NCI-H1048 (cell line): Measurements from ENCODE around the gene CPHXL.

Experiments used
- DNase-seq: peaks from one replicate; lab custom pipeline; 2025; lab: John Stamatoyannopoulos, UW

The CPHXL gene

GRCh38 chr16:75726390-75726789, at the start of gene CPHXL:
Gene CPHXL (minus strand): TSS chr16:75726490. CDS start chr16:75726442, 48 bp downstream.
- DNase-seq: no peak

GRCh38 chr16:75774197-75774596, 47.9 kb upstream of the CPHXL start:
- DNase-seq: no peak

- DNase-seq: no peak
Observed at GRCh38 chr16:75770051-75770450, 43.8 kb upstream of the CPHXL start.

GRCh38 chr16:75764154-75764768, 38.0 kb upstream of the CPHXL start:
- no peak for DNase-seq

- no peak for DNase-seq
Observed at GRCh38 chr16:75763204-75763603, 36.9 kb upstream of the CPHXL start.

- DNase-seq: no peak
Observed at GRCh38 chr16:75762746-75763145, 36.5 kb upstream of the CPHXL start.

GRCh38 chr16:75761108-75761507, 34.8 kb upstream of the CPHXL start:
- DNase-seq: no peak

GRCh38 chr16:75760018-75760519, 33.8 kb upstream of the CPHXL start:
- no peak for DNase-seq

- no peak for DNase-seq
Observed at GRCh38 chr16:75758215-75758614, 31.9 kb upstream of the CPHXL start.

GRCh38 chr16:75754141-75754540, 27.9 kb upstream of the CPHXL start:
- no peak for DNase-seq

- no peak for DNase-seq
Observed at GRCh38 chr16:75750528-75750927, 24.2 kb upstream of the CPHXL start.

GRCh38 chr16:75746359-75746758, 20.1 kb upstream of the CPHXL start:
- no peak for DNase-seq

- DNase-seq: no peak
Observed at GRCh38 chr16:75745823-75746222, 19.5 kb upstream of the CPHXL start.

GRCh38 chr16:75745242-75745641, 19.0 kb upstream of the CPHXL start:
- DNase-seq: no peak

GRCh38 chr16:75742424-75743047, 16.2 kb upstream of the CPHXL start:
- DNase-seq: no peak

GRCh38 chr16:75733305-75734211, 7.3 kb upstream of the CPHXL start:
- no peak for DNase-seq

GRCh38 chr16:75732871-75733270, 6.6 kb upstream of the CPHXL start:
- DNase-seq: no peak

GRCh38 chr16:75727221-75727620, 931 bp upstream of the CPHXL start:
- no peak for DNase-seq

GRCh38 chr16:75718452-75718851, 7.8 kb downstream of the CPHXL start:
- no peak for DNase-seq

GRCh38 chr16:75714661-75715060, 11.6 kb downstream of the CPHXL start:
- DNase-seq: no peak

- no peak for DNase-seq
Observed at GRCh38 chr16:75710344-75710743, 15.9 kb downstream of the CPHXL start.

GRCh38 chr16:75703306-75703705, 23.0 kb downstream of the CPHXL start:
- DNase-seq: no peak

- DNase-seq: no peak
Observed at GRCh38 chr16:75702242-75702641, 24.0 kb downstream of the CPHXL start.
